ENCODE measurements around the gene CLIC1.
"Not testable (repeated sequence)": the region's sequence is repeated elsewhere in the genome, so short reads cannot be mapped to it uniquely, and the experiment has no call there.

The CLIC1 gene

GRCh38 chr6:31721351-31722020, 14.8 kb downstream of the CLIC1 start, which contains the start of gene LY6G6C:
Gene LY6G6C, minus strand, starts transcription at chr6:31721746. Its CDS starts 67 bp downstream, at chr6:31721679.
- no peak for DNase-seq

- DNase-seq, result no peak
Observed at GRCh38 chr6:31720196-31720770, 16.0 kb downstream of the CLIC1 start.

GRCh38 chr6:31719001-31719400, 17.3 kb downstream of the CLIC1 start:
- no peak for DNase-seq

GRCh38 chr6:31718265-31718664, 18.1 kb downstream of the CLIC1 start:
- DNase-seq, result no peak

- no peak for DNase-seq
Observed at GRCh38 chr6:31717499-31718222, 18.7 kb downstream of the CLIC1 start.

GRCh38 chr6:31715022-31715958, 21.0 kb downstream of the CLIC1 start, which contains the start of gene LY6G6D:
Gene LY6G6D, plus strand, starts transcription at chr6:31715348. Its CDS starts 8 bp downstream, at chr6:31715356.
- DNase-seq, result no peak

GRCh38 chr6:31713991-31714684, 22.2 kb downstream of the CLIC1 start:
- no peak for DNase-seq

GRCh38 chr6:31713465-31713864, 22.9 kb downstream of the CLIC1 start:
- DNase-seq, result no peak

- DNase-seq, result no peak
Observed at GRCh38 chr6:31712296-31712695, 24.0 kb downstream of the CLIC1 start.

GRCh38 chr6:31711233-31711632, 25.1 kb downstream of the CLIC1 start:
- DNase-seq, result no peak

- peak; percentile 16 for DNase-seq
Observed at GRCh38 chr6:31710523-31711219, 25.7 kb downstream of the CLIC1 start.

- not testable (repeated sequence) for DNase-seq
Observed at GRCh38 chr6:31709157-31709556, 27.2 kb downstream of the CLIC1 start.

- no peak for DNase-seq
Observed at GRCh38 chr6:31708224-31708623, 28.1 kb downstream of the CLIC1 start.

GRCh38 chr6:31707701-31708100, 28.6 kb downstream of the CLIC1 start:
- DNase-seq, result no peak

GRCh38 chr6:31706599-31706998, 29.7 kb downstream of the CLIC1 start, which contains the start of gene LY6G6F:
Gene LY6G6F, plus strand, starts transcription at chr6:31706866. Its CDS starts 41 bp downstream, at chr6:31706907.
- DNase-seq, result no peak

- DNase-seq, result no peak
Observed at GRCh38 chr6:31705931-31706330, 30.4 kb downstream of the CLIC1 start.

- peak; percentile 81 for DNase-seq
Observed at GRCh38 chr6:31702819-31703716, 33.3 kb downstream of the CLIC1 start, which contains the start of gene ABHD16A. Gene ABHD16A, minus strand, starts transcription at chr6:31703324. Its CDS starts 43 bp downstream, at chr6:31703281.

- no peak for DNase-seq
Observed at GRCh38 chr6:31702405-31702818, 33.9 kb downstream of the CLIC1 start.

- peak; percentile 19 for DNase-seq
Observed at GRCh38 chr6:31701666-31702404, 34.5 kb downstream of the CLIC1 start.

All from NCI-H524 treated with DMSO at 0.1 percent for 48 hours (cell line).